Measurements from ENCODE around the gene PSMD4. TPM values are rescaled to one million over a fixed set of nuclear protein-coding genes. Genes with fewer than 3 reads are reported as not detected.

Gene PSMD4
- polyA plus RNA-seq, 3 donors, result 232 to 266 (median 252) TPM

- DNase-seq, result no peak
- no peaks in the 10 kb centered on the region for H4K20me1 ChIP-seq (ENCODE audit: insufficient read depth, low read length)
- H3K4me3 ChIP-seq (replicated peaks in 1 of 3; ENCODE audit: low read depth in 2 of 3, low read length in 3 of 3), result no peak overlapping the region
- no peaks in the 10 kb centered on the region for H3K79me2 ChIP-seq (ENCODE audit: insufficient read depth, low read length)
- Mint-ChIP-seq H3K36me3 (peaks cover 68 to 84% of the 10 kb centered on the region in 2 donors), H3K27me3 (ENCODE audit: low read depth in 3 of 3) (no peaks in the 10 kb centered on the region), H3K4me1 (no peaks in the 10 kb centered on the region), H3K9me3 (peaks cover 0 to 2% (median 0%) of the 10 kb centered on the region in 7 donors), H3K27ac (peak overlapping the region in 1 of 7 donors; percentile 32), H3K4me3 (no peak overlapping the region)
- H3K4me1 ChIP-seq (ENCODE audit: control insufficient read depth in 1 of 2, insufficient read depth in 2 of 2, low read length in 2 of 2), result no peaks in the 10 kb centered on the region
- no peak overlapping the region for H3K9ac ChIP-seq (ENCODE audit: insufficient read depth, low read length, poor library complexity, severe bottlenecking)
- no peaks in the 10 kb centered on the region for H3K9me3 ChIP-seq (replicated peaks in 1 of 2; ENCODE audit: control insufficient read depth in 1 of 2, insufficient read depth in 1 of 2, low read length in 2 of 2)
- H3K27ac ChIP-seq (ENCODE audit: low read depth in 1 of 2, low read length in 2 of 2), result no peak overlapping the region
- no peaks in the 10 kb centered on the region for H3K27me3 ChIP-seq (ENCODE audit: control insufficient read depth in 2 of 2, insufficient read depth in 2 of 2, low read length in 2 of 2)
- intact Hi-C loops (cut with micrococcal nuclease), result no loop called here
- H3K4me2 ChIP-seq (replicated peaks; ENCODE audit: extremely low read depth, low read length, poor library complexity, severe bottlenecking), result no peak overlapping the region
- WGBS (ENCODE audit: insufficient coverage), result 100% methylated on average over 1 of the region's 2 CpGs
- no peak overlapping the region for H2AFZ ChIP-seq (ENCODE audit: insufficient read depth, low read depth, low read length, poor library complexity, severe bottlenecking)
- TF ChIP-seq, protein P1, sequence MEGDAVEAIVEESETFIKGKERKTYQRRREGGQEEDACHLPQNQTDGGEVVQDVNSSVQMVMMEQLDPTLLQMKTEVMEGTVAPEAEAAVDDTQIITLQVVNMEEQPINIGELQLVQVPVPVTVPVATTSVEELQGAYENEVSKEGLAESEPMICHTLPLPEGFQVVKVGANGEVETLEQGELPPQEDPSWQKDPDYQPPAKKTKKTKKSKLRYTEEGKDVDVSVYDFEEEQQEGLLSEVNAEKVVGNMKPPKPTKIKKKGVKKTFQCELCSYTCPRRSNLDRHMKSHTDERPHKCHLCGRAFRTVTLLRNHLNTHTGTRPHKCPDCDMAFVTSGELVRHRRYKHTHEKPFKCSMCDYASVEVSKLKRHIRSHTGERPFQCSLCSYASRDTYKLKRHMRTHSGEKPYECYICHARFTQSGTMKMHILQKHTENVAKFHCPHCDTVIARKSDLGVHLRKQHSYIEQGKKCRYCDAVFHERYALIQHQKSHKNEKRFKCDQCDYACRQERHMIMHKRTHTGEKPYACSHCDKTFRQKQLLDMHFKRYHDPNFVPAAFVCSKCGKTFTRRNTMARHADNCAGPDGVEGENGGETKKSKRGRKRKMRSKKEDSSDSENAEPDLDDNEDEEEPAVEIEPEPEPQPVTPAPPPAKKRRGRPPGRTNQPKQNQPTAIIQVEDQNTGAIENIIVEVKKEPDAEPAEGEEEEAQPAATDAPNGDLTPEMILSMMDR (IDR thresholded peaks at IDR 0.05), result no peak
- peaks cover 71 to 86% of the 10 kb centered on the region in 2 donors for H3K36me3 ChIP-seq (replicated peaks in 1 of 2; ENCODE audit: control insufficient read depth in 1 of 2, insufficient read depth in 2 of 2, low read length in 2 of 2)
Observed at GRCh38 chr1:151246786-151247185, 7.7 kb upstream of the PSMD4 start.

DNA sequence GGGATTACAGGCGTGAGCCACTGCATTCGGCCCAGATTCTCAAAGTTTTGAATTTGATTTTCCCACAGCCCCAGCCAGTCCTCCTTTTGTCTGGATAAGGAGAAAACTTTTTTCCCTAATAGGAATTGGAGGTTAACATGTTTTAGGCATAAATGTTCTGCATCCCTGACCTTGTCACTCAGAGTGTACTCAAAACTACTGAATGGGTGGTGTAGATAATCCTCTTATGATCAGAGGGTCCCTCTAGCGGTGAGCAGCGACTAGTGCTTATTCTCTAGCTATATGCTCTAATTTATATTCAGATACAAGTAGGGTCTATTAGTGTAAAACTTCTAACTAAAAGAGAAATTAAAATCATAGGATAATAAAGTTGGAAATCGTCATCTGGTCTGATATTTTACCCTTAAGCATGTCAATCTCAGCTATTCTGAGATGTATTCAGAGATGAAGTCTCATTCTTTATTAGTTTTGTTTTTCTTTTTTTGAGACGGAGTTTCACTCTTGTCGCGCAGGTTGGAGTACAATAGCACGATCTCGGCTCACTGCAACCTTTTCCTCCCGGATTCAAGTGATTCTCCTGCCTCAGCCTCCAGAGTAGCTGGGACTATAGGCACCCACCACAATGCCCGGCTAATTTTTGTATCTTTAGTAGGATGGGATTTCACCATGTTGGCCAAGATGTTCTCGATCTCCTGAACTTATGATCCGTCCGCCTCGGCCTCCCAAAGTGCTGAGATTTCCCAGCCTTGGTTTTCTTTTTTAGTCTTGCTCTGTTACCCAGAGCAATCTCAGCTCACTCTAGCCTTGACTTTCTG, 2.7 kb upstream of the PSMD4 start:
- H3K4me1 ChIP-seq (ENCODE audit: control insufficient read depth in 1 of 2, insufficient read depth in 2 of 2, low read length in 2 of 2), result peaks cover 9 to 10% of the 10 kb centered on the region in 2 donors
- peaks cover 23% of the 10 kb centered on the region for H3K79me2 ChIP-seq (ENCODE audit: insufficient read depth, low read length)
- 71% methylated on average over 4 of the region's 16 CpGs for WGBS (ENCODE audit: insufficient coverage)
- intact Hi-C loops (cut with micrococcal nuclease), result loop anchor here in 1 of 2 donors (5.0 kb wide), 1 partner anchor 55 kb away; the partner anchor contains the start of gene PIP5K1A
- DNase-seq, result peak; percentile 59 to 78 (median 76)
- no peaks in the 10 kb centered on the region for H4K20me1 ChIP-seq (ENCODE audit: insufficient read depth, low read length)
- no peaks in the 10 kb centered on the region for H3K27me3 Mint-ChIP-seq (ENCODE audit: low read depth in 3 of 3)
- peaks cover 26 to 36% of the 10 kb centered on the region in 2 donors for H3K36me3 Mint-ChIP-seq
- TF ChIP-seq, protein P1 (IDR thresholded peaks at IDR 0.05), result peak; percentile 89
- H3K27ac ChIP-seq (ENCODE audit: low read depth in 1 of 2, low read length in 2 of 2), result no peak overlapping the region
- peaks cover 22 to 35% of the 10 kb centered on the region in 2 donors for H3K36me3 ChIP-seq (replicated peaks in 1 of 2; ENCODE audit: control insufficient read depth in 1 of 2, insufficient read depth in 2 of 2, low read length in 2 of 2)
- no peaks in the 10 kb centered on the region for H3K27me3 ChIP-seq (ENCODE audit: control insufficient read depth in 2 of 2, insufficient read depth in 2 of 2, low read length in 2 of 2)
- no peak overlapping the region for H3K4me2 ChIP-seq (replicated peaks; ENCODE audit: extremely low read depth, low read length, poor library complexity, severe bottlenecking)
- no peaks in the 10 kb centered on the region for H3K9me3 ChIP-seq (replicated peaks in 1 of 2; ENCODE audit: control insufficient read depth in 1 of 2, insufficient read depth in 1 of 2, low read length in 2 of 2)
- no peak overlapping the region for H3K4me3 ChIP-seq (replicated peaks in 1 of 3; ENCODE audit: low read depth in 2 of 3, low read length in 3 of 3)
- peaks cover 20% of the 10 kb centered on the region for H3K4me1 Mint-ChIP-seq
- no peak overlapping the region for H3K4me3 Mint-ChIP-seq
- no peak overlapping the region for H2AFZ ChIP-seq (ENCODE audit: insufficient read depth, low read depth, low read length, poor library complexity, severe bottlenecking)
- H3K9me3 Mint-ChIP-seq, result no peaks in the 10 kb centered on the region
- H3K27ac Mint-ChIP-seq, result peak overlapping the region in 3 of 7 donors; percentile 25 to 69 (median 28)
- H3K9ac ChIP-seq (ENCODE audit: insufficient read depth, low read length, poor library complexity, severe bottlenecking), result no peak overlapping the region
